ENCODE results near the gene RUNX1. TPM values are rescaled to one million over a fixed set of nuclear protein-coding genes. Genes with fewer than 3 reads are reported as not detected.

The RUNX1 gene
- total RNA-seq, 1 donor: 40.9 TPM

GRCh38 chr21:34745557-34746255, 303.4 kb downstream of the RUNX1 start:
- H3K27ac ChIP-seq (ENCODE audit: low read depth, low read length): peak overlapping the region; percentile 65
- no peaks in the 10 kb centered on the region for H4K20me1 ChIP-seq (ENCODE audit: insufficient read depth, low read length)
- no peaks in the 10 kb centered on the region for H3K9me3 ChIP-seq (ENCODE audit: low read depth, low read length)
- peak overlapping the region; percentile 63 for H3K4me2 ChIP-seq (ENCODE audit: insufficient read depth, low read length)
- H3K36me3 ChIP-seq (ENCODE audit: insufficient read depth, low read length): no peaks in the 10 kb centered on the region
- H3K4me1 ChIP-seq (ENCODE audit: insufficient read depth, low read length): peaks cover 13% of the 10 kb centered on the region
- H3K4me3 ChIP-seq (ENCODE audit: insufficient read depth, low read length): peak overlapping the region; percentile 62
- peak; percentile 99 for TF ChIP-seq CTCF (IDR thresholded peaks at IDR 0.05; ENCODE audit: extremely low read depth, low read depth, low read length)
- DNase-seq (ENCODE audit: insufficient read length, low spot score, missing footprints): peak; percentile 93
- no peaks in the 10 kb centered on the region for H3K79me2 ChIP-seq (ENCODE audit: insufficient read depth, low read length)
- no peaks in the 10 kb centered on the region for H3K27me3 ChIP-seq (ENCODE audit: insufficient read depth, low read length)
- peak overlapping the region; percentile 52 for H2AFZ ChIP-seq (ENCODE audit: low read length)

- Histone ChIP-seq H4K20me1 (ENCODE audit: insufficient read depth, low read length) (no peaks in the 10 kb centered on the region), H3K27ac (ENCODE audit: low read depth, low read length) (no peak overlapping the region), H3K36me3 (ENCODE audit: insufficient read depth, low read length) (no peaks in the 10 kb centered on the region), H3K4me1 (ENCODE audit: insufficient read depth, low read length) (peaks cover 13% of the 10 kb centered on the region), H2AFZ (ENCODE audit: low read length) (no peak overlapping the region), H3K79me2 (ENCODE audit: insufficient read depth, low read length) (no peaks in the 10 kb centered on the region), H3K27me3 (ENCODE audit: insufficient read depth, low read length) (no peaks in the 10 kb centered on the region), H3K9me3 (ENCODE audit: low read depth, low read length) (no peaks in the 10 kb centered on the region), H3K4me3 (ENCODE audit: insufficient read depth, low read length) (no peak overlapping the region), H3K4me2 (ENCODE audit: insufficient read depth, low read length) (no peak overlapping the region)
- TF ChIP-seq CTCF (IDR thresholded peaks at IDR 0.05; ENCODE audit: extremely low read depth, low read depth, low read length): no peak
- no peak for DNase-seq (ENCODE audit: insufficient read length, low spot score, missing footprints)
These were observed 304.3 kb downstream of the RUNX1 start for GRCh38 chr21:34744801-34745200.

- H3K36me3 ChIP-seq (ENCODE audit: insufficient read depth, low read length): no peaks in the 10 kb centered on the region
- no peak for TF ChIP-seq CTCF (IDR thresholded peaks at IDR 0.05; ENCODE audit: extremely low read depth, low read depth, low read length)
- H4K20me1 ChIP-seq (ENCODE audit: insufficient read depth, low read length): no peaks in the 10 kb centered on the region
- DNase-seq (ENCODE audit: insufficient read length, low spot score, missing footprints): peak; percentile 82
- H3K4me1 ChIP-seq (ENCODE audit: insufficient read depth, low read length): peaks cover 13% of the 10 kb centered on the region
- H3K4me2 ChIP-seq (ENCODE audit: insufficient read depth, low read length): peak overlapping the region; percentile 5
- no peak overlapping the region for H3K4me3 ChIP-seq (ENCODE audit: insufficient read depth, low read length)
- H3K9me3 ChIP-seq (ENCODE audit: low read depth, low read length): no peaks in the 10 kb centered on the region
- H3K27ac ChIP-seq (ENCODE audit: low read depth, low read length): peak overlapping the region; percentile 52
- no peak overlapping the region for H2AFZ ChIP-seq (ENCODE audit: low read length)
- no peaks in the 10 kb centered on the region for H3K27me3 ChIP-seq (ENCODE audit: insufficient read depth, low read length)
- H3K79me2 ChIP-seq (ENCODE audit: insufficient read depth, low read length): no peaks in the 10 kb centered on the region
These were observed 305.3 kb downstream of the RUNX1 start for GRCh38 chr21:34743831-34744230.

- no peak for TF ChIP-seq CTCF (IDR thresholded peaks at IDR 0.05; ENCODE audit: extremely low read depth, low read depth, low read length)
- Histone ChIP-seq H3K4me2 (ENCODE audit: insufficient read depth, low read length) (peak overlapping the region; percentile 5), H3K27ac (ENCODE audit: low read depth, low read length) (peak overlapping the region; percentile 4)
These were observed 305.8 kb downstream of the RUNX1 start for GRCh38 chr21:34743285-34743684.

More at GRCh38 chr21:34743285-34743684, 305.8 kb downstream of the RUNX1 start:
- Histone ChIP-seq H3K9me3 (ENCODE audit: low read depth, low read length) (no peaks in the 10 kb centered on the region), H3K27me3 (ENCODE audit: insufficient read depth, low read length) (no peaks in the 10 kb centered on the region), H3K4me3 (ENCODE audit: insufficient read depth, low read length) (no peak overlapping the region), H3K79me2 (ENCODE audit: insufficient read depth, low read length) (no peaks in the 10 kb centered on the region), H3K36me3 (ENCODE audit: insufficient read depth, low read length) (no peaks in the 10 kb centered on the region), H4K20me1 (ENCODE audit: insufficient read depth, low read length) (no peaks in the 10 kb centered on the region), H2AFZ (ENCODE audit: low read length) (no peak overlapping the region), H3K4me1 (ENCODE audit: insufficient read depth, low read length) (peaks cover 13% of the 10 kb centered on the region)
- no peak for DNase-seq (ENCODE audit: insufficient read length, low spot score, missing footprints)

Data from osteoblast (primary cell).